GM12878 (cell line): ENCODE results near the gene FBXL17. TPM values are rescaled to one million over a fixed set of nuclear protein-coding genes. Genes with fewer than 3 reads are reported as not detected.

Experiments used
- ATAC-seq: fragments of 200-7000 bp; cut with Tn5 transposase; 3 replicates; pipeline ENCODE4 v1.9.1; 2020; ENCODE audit warnings: mild to moderate bottlenecking, moderate library complexity
- BruUV-seq: library from RNA; stranded (reverse); fragments of 400-500 nt; replicated peaks from 2 replicates; lab custom pipeline; 2021; lab: Mats Ljungman, UMichigan
- CTCF ChIA-PET: fragments of 300-600 bp; sonication (Branson Sonifier 250); formaldehyde crosslinking; extraction: SDS; loops from one replicate; lab custom pipeline; 2021; ENCODE audit warnings: inconsistent platforms; lab: Yijun Ruan, JAX
- POLR2A ChIA-PET: fragments of 350-600 bp; formaldehyde crosslinking; extraction: SDS; loops from one replicate; lab custom pipeline; 2021; ENCODE audit warnings: inconsistent platforms; lab: Charles Lee
- RAD21 ChIA-PET: fragments of 300-600 bp; sonication (Branson Sonifier 250); formaldehyde crosslinking; loops from one replicate; lab custom pipeline; 2023; ENCODE audit warnings: antibody characterized with exemption; ENCODE audit not compliant: unreplicated experiment; lab: Charles Lee
- SMC1A ChIA-PET: fragments of 300-600 bp; sonication (Branson Sonifier 250); formaldehyde crosslinking; loops from one replicate; lab custom pipeline; 2023; ENCODE audit not compliant: unreplicated experiment, uncharacterized antibody; lab: Charles Lee
- DNase-seq: peaks from one replicate; pipeline ENCODE4 v3.0.0-alpha.2; 2011; ENCODE audit warnings: low read depth, low spot score
- FAIRE-seq: peaks from 3 replicates; lab custom pipeline; 2011; peaks lifted over from hg19 to GRCh38; lab: Jason Lieb, UNC
- H2AFZ ChIP-seq: 2 replicates; pipeline ENCODE4 v1.6.0; 2011; ENCODE audit warnings: low read depth, low read length, control low read depth; ENCODE audit not compliant: control insufficient read depth
- H3K27ac ChIP-seq: 2 replicates; pipeline ENCODE4 v1.5.1; 2011; ENCODE audit warnings: control low read depth; ENCODE audit not compliant: control insufficient read depth, insufficient read depth
- H3K27me3 ChIP-seq, 2 experiments: replicated peaks in 1 of 2; 2 replicates each; pipeline versions ENCODE4 v1.6.0 to v1.6.1; 2011; ENCODE audit warnings: low read length in 1 of 2; ENCODE audit not compliant: control insufficient read depth in 2 of 2, insufficient read depth in 2 of 2
- H3K36me3 ChIP-seq, 2 experiments: 2 replicates each; pipeline ENCODE4 v1.5.1; 2011; ENCODE audit warnings: low read length in 1 of 2; ENCODE audit not compliant: control insufficient read depth in 2 of 2, insufficient read depth in 2 of 2
- H3K4me1 ChIP-seq: 2 replicates; pipeline ENCODE4 v1.6.1; 2011; ENCODE audit warnings: mild to moderate bottlenecking, low read length, moderate library complexity, mixed read lengths; ENCODE audit not compliant: control insufficient read depth, insufficient read depth
- H3K4me2 ChIP-seq: 2 replicates; pipeline ENCODE4 v1.6.0; 2011; ENCODE audit warnings: control low read depth; ENCODE audit not compliant: control insufficient read depth, insufficient read depth
- H3K4me3 ChIP-seq: fragments of 200-600 bp; sonication (generic); 2 replicates; pipeline ENCODE4 v1.5.1; 2016
- H3K79me2 ChIP-seq: 2 replicates; pipeline ENCODE4 v1.6.0; 2011; ENCODE audit warnings: low read length; ENCODE audit not compliant: control insufficient read depth, insufficient read depth
- H3K9ac ChIP-seq: 2 replicates; pipeline ENCODE4 v1.8.0; 2011; ENCODE audit warnings: low read length, control low read depth, mixed read lengths; ENCODE audit not compliant: control insufficient read depth, insufficient read depth
- H3K9me3 ChIP-seq: replicated peaks from 3 replicates; pipeline ENCODE4 v1.5.1; 2011; ENCODE audit warnings: mild to moderate bottlenecking, low read length; ENCODE audit not compliant: control insufficient read depth, insufficient read depth
- H4K20me1 ChIP-seq: 2 replicates; pipeline ENCODE4 v1.6.0; 2011; ENCODE audit not compliant: control insufficient read depth, insufficient read depth
- BCLAF1 ChIP-seq: fragments of 450-650 bp; IDR thresholded peaks from 2 replicates; pipeline ENCODE4 v1.6.1; 2017; ENCODE audit warnings: antibody characterized with exemption, mild to moderate bottlenecking, moderate library complexity
- DPF2 ChIP-seq: fragments of 450-650 bp; IDR thresholded peaks from 2 replicates; pipeline ENCODE4 v1.6.1; 2017; ENCODE audit warnings: mild to moderate bottlenecking
- E2F4 ChIP-seq: IDR thresholded peaks from 2 replicates; pipeline ENCODE4 v1.6.1; 2012; ENCODE audit warnings: low read depth, low read length, improper control_type of control experiment
- EGR1 ChIP-seq, 2 experiments: IDR thresholded peaks; 1 replicate in 1 of 2; 2 replicates in 1 of 2; pipeline ENCODE4 v1.6.1; 2011 to 2012; ENCODE audit warnings: low read depth in 2 of 2, low read length in 2 of 2, borderline replicate concordance in 1 of 2, mild to moderate bottlenecking in 1 of 2, moderate library complexity in 1 of 2
- FOXM1 ChIP-seq: IDR thresholded peaks from 2 replicates; pipeline ENCODE4 v1.6.1; 2012; ENCODE audit warnings: low read depth, mild to moderate bottlenecking, inconsistent platforms, low read length, moderate library complexity
- GABPA ChIP-seq: IDR thresholded peaks from 2 replicates; pipeline ENCODE4 v1.6.1; 2014; ENCODE audit warnings: antibody characterized with exemption, low read depth, mild to moderate bottlenecking, inconsistent platforms
- JUNB ChIP-seq: IDR thresholded peaks from 2 replicates; pipeline ENCODE4 v1.6.1; 2016; ENCODE audit warnings: antibody characterized with exemption, mild to moderate bottlenecking
- LARP7 ChIP-seq: fragments of 450-650 bp; IDR thresholded peaks from 2 replicates; pipeline ENCODE4 v1.6.1; 2017; ENCODE audit warnings: mild to moderate bottlenecking
- NR2F1 ChIP-seq: fragments of 450-650 bp; conservative IDR thresholded peaks from 2 replicates; pipeline ENCODE4 v1.6.1; 2017; ENCODE audit warnings: mild to moderate bottlenecking
- SMAD5 ChIP-seq: IDR thresholded peaks from 2 replicates; pipeline ENCODE4 v1.6.1; 2016; ENCODE audit warnings: antibody characterized with exemption, low read depth
- ZBED1 ChIP-seq: IDR thresholded peaks from 2 replicates; pipeline ENCODE4 v1.6.1; 2016; ENCODE audit warnings: borderline replicate concordance
- ZNF217 ChIP-seq: fragments of 450-650 bp; IDR thresholded peaks from 2 replicates; pipeline ENCODE4 v1.6.1; 2017; ENCODE audit warnings: antibody characterized with exemption, mild to moderate bottlenecking
- WGBS: methylation state at CpG from one replicate; pipeline ENCODE4 v1.1.6; 2016; ENCODE audit warnings: low lambda C conversion rate; ENCODE audit not compliant: insufficient replicate concordance, insufficient coverage; ENCODE audit errors: missing lambda C conversion rate; 5-methylcytosine and 5-hydroxymethylcytosine counted together
- in situ Hi-C: fragments of 300-500 bp; cut with MboI; formaldehyde crosslinking; loops from 9 replicates; pipeline ENCODE4 v1.14.3; 2018; ENCODE audit warnings: mixed read lengths
- intact Hi-C: fragments of 100-400 bp; cut with micrococcal nuclease; formaldehyde crosslinking; loops from one replicate; pipeline ENCODE4 v1.14.2; 2022; ENCODE audit not compliant: unreplicated experiment
- polyA plus RNA-seq, 11 experiments: library from polyadenylated mRNA; depleted of rRNA in 4 of 11; unstranded in 6 of 11; stranded (reverse) in 5 of 11; fragments of >200 nt; fragmentation: Nextera tagmentation in 4 of 11; fragmentation: Illumina TruSeq in 1 of 11; extraction: Ambion mirVana in 4 of 11; extraction: Trizol in 1 of 11; gene quantifications; 1 replicate in 1 of 11; 2 replicates in 10 of 11; pipeline versions ENCODE4 v1.2.1 to v1.2.3, GENCODE V29; 2011 to 2016; ENCODE audit warnings: inconsistent platforms in 2 of 11, missing spikeins in 2 of 11, low read depth in 1 of 11
- total RNA-seq, 4 experiments: library from RNA; depleted of rRNA in 3 of 4; stranded (reverse); fragments of >200 nt in 3 of 4; fragmentation: Illumina TruSeq in 1 of 4; extraction: Trizol in 1 of 4; gene quantifications; 2 replicates each; pipeline versions ENCODE4 v1.2.1 to v1.2.3, GENCODE V29; 2013 to 2021
- TF ChIP-seq, protein P1 (sequence below): IDR thresholded peaks from 2 replicates; pipeline ENCODE4 v1.6.1; 2011; ENCODE audit warnings: borderline replicate concordance, low read depth, mild to moderate bottlenecking, moderate library complexity, mixed read lengths, low read length; ENCODE audit not compliant: insufficient read depth; ENCODE audit errors: extremely low read length
- TF ChIP-seq, protein P2 (sequence below): fragments of 450-650 bp; conservative IDR thresholded peaks from 2 replicates; pipeline ENCODE4 v1.6.1; 2017; ENCODE audit warnings: mild to moderate bottlenecking, moderate library complexity
- TF ChIP-seq, protein P3 (sequence below): IDR thresholded peaks from 2 replicates; pipeline ENCODE4 v1.6.1; 2011; ENCODE audit warnings: borderline replicate concordance, low read depth, mild to moderate bottlenecking, moderate library complexity, low read length; ENCODE audit not compliant: insufficient read depth, poor library complexity, severe bottlenecking

The FBXL17 gene
- total and polyA plus RNA-seq, 10 of the 15 experiments (the other 5 are each of a cell fraction or from before 2014, with no cell fraction given): 0.88 to 9.0 (median 4.4) TPM

DNA sequence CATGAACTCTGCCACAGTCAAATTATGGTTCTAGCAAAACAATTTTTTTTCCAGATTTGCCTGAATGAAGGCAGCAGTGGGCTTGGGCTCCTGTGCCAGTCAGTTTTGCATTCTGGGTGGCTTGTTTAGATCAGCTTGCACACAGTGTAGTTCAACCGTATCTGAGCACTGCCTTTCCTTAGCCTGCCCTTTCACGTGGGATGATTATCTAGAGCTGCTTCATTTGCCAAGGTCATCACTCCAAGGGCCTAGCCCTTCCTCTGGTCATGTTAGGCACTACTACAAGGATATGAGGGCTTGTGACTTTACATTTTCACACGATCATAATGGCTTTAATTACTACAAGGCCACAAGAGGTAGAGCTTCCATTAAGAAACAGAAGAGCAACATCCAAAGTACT lies 560.6 kb downstream of the FBXL17 start:
- DNase-seq: no peak
- Histone ChIP-seq H3K27me3 (no peaks in the 10 kb centered on the region), H4K20me1 (no peaks in the 10 kb centered on the region), H2AFZ (no peak overlapping the region), H3K9me3 (no peaks in the 10 kb centered on the region; the same call in 2 of the 3 replicates), H3K27ac (no peak overlapping the region), H3K4me1 (no peaks in the 10 kb centered on the region), H3K36me3 (no peaks in the 10 kb centered on the region), H3K79me2 (no peaks in the 10 kb centered on the region), H3K4me2 (no peak overlapping the region), H3K9ac (no peak overlapping the region), H3K4me3 (no peak overlapping the region)
- RAD21 ChIA-PET: interaction anchor here (0.6 to 1.4 kb wide), 2 partner anchors 8 to 441 kb away, joined by 3 read pairs; no protein-coding TSS in a partner anchor
- SMC1A ChIA-PET: interaction anchor here (0.7 to 3.6 kb wide), 4 partner anchors 10 to 31 kb away, joined by 3 to 26 read pairs (median 4); no protein-coding TSS in a partner anchor
- FAIRE-seq: no peak
- in situ Hi-C loops: no loop called here
- WGBS: 63% methylated on average over 3 of the region's 3 CpGs
- CTCF ChIA-PET: interaction anchor here (0.8 to 1.4 kb wide), 3 partner anchors 32 to 524 kb away, joined by 3 read pairs; no protein-coding TSS in a partner anchor
- no TSS peak for BruUV-seq
- intact Hi-C loops: no loop called here
- POLR2A ChIA-PET: interaction anchor here (0.9 kb wide), 1 partner anchor 9 kb away, joined by 5 read pairs; no protein-coding TSS in a partner anchor
- no peak for ATAC-seq
- TF ChIP-seq LARP7: no peak
- TF ChIP-seq DPF2: no peak
- TF ChIP-seq, protein P1, sequence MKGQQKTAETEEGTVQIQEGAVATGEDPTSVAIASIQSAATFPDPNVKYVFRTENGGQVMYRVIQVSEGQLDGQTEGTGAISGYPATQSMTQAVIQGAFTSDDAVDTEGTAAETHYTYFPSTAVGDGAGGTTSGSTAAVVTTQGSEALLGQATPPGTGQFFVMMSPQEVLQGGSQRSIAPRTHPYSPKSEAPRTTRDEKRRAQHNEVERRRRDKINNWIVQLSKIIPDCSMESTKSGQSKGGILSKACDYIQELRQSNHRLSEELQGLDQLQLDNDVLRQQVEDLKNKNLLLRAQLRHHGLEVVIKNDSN: no peak
- no peak for TF ChIP-seq JUNB
- TF ChIP-seq, protein P2, sequence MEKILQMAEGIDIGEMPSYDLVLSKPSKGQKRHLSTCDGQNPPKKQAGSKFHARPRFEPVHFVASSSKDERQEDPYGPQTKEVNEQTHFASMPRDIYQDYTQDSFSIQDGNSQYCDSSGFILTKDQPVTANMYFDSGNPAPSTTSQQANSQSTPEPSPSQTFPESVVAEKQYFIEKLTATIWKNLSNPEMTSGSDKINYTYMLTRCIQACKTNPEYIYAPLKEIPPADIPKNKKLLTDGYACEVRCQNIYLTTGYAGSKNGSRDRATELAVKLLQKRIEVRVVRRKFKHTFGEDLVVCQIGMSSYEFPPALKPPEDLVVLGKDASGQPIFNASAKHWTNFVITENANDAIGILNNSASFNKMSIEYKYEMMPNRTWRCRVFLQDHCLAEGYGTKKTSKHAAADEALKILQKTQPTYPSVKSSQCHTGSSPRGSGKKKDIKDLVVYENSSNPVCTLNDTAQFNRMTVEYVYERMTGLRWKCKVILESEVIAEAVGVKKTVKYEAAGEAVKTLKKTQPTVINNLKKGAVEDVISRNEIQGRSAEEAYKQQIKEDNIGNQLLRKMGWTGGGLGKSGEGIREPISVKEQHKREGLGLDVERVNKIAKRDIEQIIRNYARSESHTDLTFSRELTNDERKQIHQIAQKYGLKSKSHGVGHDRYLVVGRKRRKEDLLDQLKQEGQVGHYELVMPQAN: no peak
- no peak for TF ChIP-seq E2F4
- TF ChIP-seq ZBED1: no peak
- TF ChIP-seq SMAD5: no peak
- no peak for TF ChIP-seq NR2F1
- TF ChIP-seq EGR1 (IDR thresholded peaks at IDR 0.05; ENCODE audit: borderline replicate concordance in 1 of 2, low read depth in 2 of 2, low read length in 2 of 2): no peak
- TF ChIP-seq ZNF217: no peak
- TF ChIP-seq, protein P3, sequence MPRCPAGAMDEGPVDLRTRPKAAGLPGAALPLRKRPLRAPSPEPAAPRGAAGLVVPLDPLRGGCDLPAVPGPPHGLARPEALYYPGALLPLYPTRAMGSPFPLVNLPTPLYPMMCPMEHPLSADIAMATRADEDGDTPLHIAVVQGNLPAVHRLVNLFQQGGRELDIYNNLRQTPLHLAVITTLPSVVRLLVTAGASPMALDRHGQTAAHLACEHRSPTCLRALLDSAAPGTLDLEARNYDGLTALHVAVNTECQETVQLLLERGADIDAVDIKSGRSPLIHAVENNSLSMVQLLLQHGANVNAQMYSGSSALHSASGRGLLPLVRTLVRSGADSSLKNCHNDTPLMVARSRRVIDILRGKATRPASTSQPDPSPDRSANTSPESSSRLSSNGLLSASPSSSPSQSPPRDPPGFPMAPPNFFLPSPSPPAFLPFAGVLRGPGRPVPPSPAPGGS: no peak
- TF ChIP-seq BCLAF1: no peak
- no peak for TF ChIP-seq GABPA
- no peak for TF ChIP-seq FOXM1
